Subcutaneous abdominal adipose tissue (tissue), 5 donors: Measurements from ENCODE around the gene SLC13A5.

Experiments used
- H3K27ac ChIP-seq: one replicate; pipeline ENCODE4 v1.7.0; 2013; ENCODE audit warnings: low read depth, mild to moderate bottlenecking, inconsistent platforms, low read length, moderate library complexity
- H3K27me3 ChIP-seq, 5 donors: one replicate each; pipeline ENCODE4 v1.7.0; 2013; ENCODE audit warnings: low read length in 5 of 5, inconsistent platforms in 1 of 5; ENCODE audit not compliant: control insufficient read depth in 5 of 5, insufficient read depth in 4 of 5
- H3K36me3 ChIP-seq, 5 donors: one replicate each; pipeline ENCODE4 v1.7.0; 2013; ENCODE audit warnings: low read length in 5 of 5; ENCODE audit not compliant: control insufficient read depth in 5 of 5, insufficient read depth in 5 of 5
- H3K4me1 ChIP-seq, 5 donors: one replicate each; pipeline ENCODE4 v1.7.0; 2013; ENCODE audit warnings: low read length in 5 of 5, mild to moderate bottlenecking in 3 of 5, moderate library complexity in 1 of 5; ENCODE audit not compliant: control insufficient read depth in 5 of 5, insufficient read depth in 5 of 5
- H3K4me3 ChIP-seq, 5 donors: one replicate each; pipeline ENCODE4 v1.7.0; 2013; ENCODE audit warnings: low read length in 5 of 5, low read depth in 1 of 5
- H3K9ac ChIP-seq, 5 donors: one replicate each; pipeline ENCODE4 v1.7.0; 2013; ENCODE audit warnings: low read length in 5 of 5, mild to moderate bottlenecking in 4 of 5, moderate library complexity in 3 of 5
- H3K9me3 ChIP-seq, 5 donors: one replicate each; pipeline ENCODE4 v1.7.0; 2013; ENCODE audit warnings: low read length in 5 of 5; ENCODE audit not compliant: control insufficient read depth in 5 of 5
- donor health status: healthy.
- donor health status: healthy.
- donor health status: healthy.
- donor health status: healthy.
- donor health status: healthy.

Gene SLC13A5

DNA sequence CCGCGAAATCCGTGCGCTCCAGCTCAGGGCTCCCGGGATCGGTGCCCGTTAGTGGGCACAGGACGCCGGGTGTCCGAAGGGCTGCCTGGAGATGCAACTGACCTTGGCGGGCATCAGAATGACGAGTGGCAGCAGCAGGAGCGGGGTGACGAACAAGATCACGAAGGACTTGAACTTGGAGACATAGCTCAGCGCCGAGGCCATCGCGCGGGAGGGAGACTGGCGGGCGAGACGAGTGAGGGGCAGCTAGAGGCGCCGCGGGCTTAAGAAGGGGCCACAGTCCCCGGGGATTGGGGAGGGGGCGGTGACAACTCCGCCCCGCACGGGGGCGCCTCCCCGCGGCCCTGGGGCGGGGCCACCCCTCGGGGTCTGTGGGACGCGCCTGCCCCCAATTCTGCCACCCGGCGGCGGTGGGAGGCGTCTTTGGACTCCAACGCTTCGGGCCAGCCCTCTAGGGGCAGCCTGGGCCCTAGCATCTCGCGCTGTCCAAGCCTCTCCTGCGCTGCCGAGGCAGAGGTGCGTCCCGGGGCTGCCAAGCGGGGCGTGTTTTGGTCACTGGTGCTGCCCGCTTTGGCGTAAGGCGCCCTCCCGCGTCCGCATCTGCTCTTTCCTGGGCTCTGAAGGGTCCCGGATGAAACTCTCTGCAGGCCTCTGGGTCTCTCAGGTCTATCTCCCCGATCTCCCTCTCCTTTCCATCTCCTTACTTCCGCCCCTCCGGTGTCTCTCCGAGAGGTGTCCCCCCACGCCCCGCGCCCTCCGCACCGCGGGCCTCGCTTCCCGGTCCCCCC, at the start of gene SLC13A5:
SLC13A5 (minus strand) TSS at position 240 of the 788 bp plus-strand sequence; CDS start at position 204, 36 bp downstream.
- peak within 1 kb of the TSS in 3 of 5 donors; percentile 53 to 56 (median 56) for H3K4me3 ChIP-seq
- H3K27me3 ChIP-seq = peaks cover 19 to 24% (median 23%) of the 10 kb centered on the region in 5 donors
- H3K9me3 ChIP-seq = peaks cover 0 to 12% (median 4%) of the 10 kb centered on the region in 5 donors
- peak within 1 kb of the TSS in 1 of 5 donors; percentile 30 for H3K9ac ChIP-seq
- no peak within 1 kb of the TSS for H3K27ac ChIP-seq
- no peaks in the 10 kb centered on the region for H3K36me3 ChIP-seq
- H3K4me1 ChIP-seq = peaks cover 0 to 16% (median 14%) of the 10 kb centered on the region in 5 donors

GRCh38 chr17:6761779-6762178, 48.6 kb upstream of the SLC13A5 start:
- Histone ChIP-seq H3K27me3 (no peaks in the 10 kb centered on the region), H3K4me1 (peaks cover 0 to 24% (median 6%) of the 10 kb centered on the region in 5 donors), H3K36me3 (peaks cover 26 to 83% (median 73%) of the 10 kb centered on the region in 5 donors), H3K9me3 (peaks cover 0 to 11% (median 0%) of the 10 kb centered on the region in 5 donors), H3K9ac (no peak overlapping the region), H3K4me3 (no peak overlapping the region), H3K27ac (no peak overlapping the region)

DNA sequence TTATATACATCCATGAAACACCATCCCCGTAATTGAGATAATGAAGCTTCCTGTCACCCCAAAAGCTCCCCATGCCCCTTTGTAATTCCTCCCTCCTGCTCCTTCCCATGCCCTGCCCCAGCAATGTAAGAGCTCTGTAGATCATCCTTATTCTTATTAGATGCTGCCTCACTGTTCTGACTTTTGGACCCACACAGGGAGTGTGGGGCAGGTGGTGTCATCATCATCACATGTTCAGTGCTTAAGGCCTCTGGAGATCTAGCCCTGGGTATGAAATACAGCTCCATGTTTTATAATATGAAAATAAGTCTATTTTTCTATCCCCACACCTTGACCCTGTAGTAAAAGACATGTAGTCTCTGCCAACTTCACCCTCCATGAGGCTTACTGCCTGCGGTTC, 44.6 kb upstream of the SLC13A5 start:
- Histone ChIP-seq H3K4me3 (peak overlapping the region in 1 of 5 donors; percentile 98), H3K4me1 (peaks cover 2 to 53% (median 33%) of the 10 kb centered on the region in 5 donors), H3K9ac (no peak overlapping the region), H3K27me3 (no peaks in the 10 kb centered on the region), H3K9me3 (no peaks in the 10 kb centered on the region), H3K36me3 (peaks cover 0 to 47% (median 40%) of the 10 kb centered on the region in 5 donors), H3K27ac (no peak overlapping the region)

DNA sequence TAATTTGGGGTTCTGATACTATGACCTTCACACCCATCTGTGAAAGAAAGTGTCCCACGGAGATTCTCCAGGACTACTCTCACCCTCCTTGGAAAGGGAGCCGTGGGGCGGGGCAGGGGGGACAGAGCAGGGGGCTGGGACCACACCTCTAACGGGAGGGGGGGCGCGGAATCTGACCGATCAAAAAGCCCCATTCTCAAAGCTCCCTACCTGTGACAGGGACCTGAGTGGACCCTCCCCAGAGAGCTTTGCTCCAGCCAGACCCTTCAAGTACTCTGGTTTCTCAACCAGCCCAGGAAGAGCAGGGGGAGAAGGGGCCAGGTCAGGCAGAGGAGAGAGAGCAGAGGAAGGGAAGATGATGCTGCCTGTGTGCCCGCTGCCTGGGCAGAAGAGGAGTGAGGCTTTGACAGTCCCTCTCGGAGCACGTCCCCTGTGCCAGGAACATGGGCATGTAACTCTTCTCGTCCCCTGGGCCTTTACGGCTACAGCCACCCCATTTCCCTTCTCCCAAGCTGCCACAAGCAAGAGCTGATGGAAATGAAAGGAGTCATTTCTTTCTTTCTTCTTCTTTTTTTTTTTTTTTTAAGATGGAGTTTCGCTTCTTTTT, 43.4 kb upstream of the SLC13A5 start:
- Histone ChIP-seq H3K4me3 (peak overlapping the region; percentile 84 to 98 (median 89)), H3K27me3 (no peaks in the 10 kb centered on the region), H3K36me3 (peaks cover 0 to 34% (median 28%) of the 10 kb centered on the region in 5 donors), H3K27ac (peak overlapping the region; percentile 86), H3K4me1 (peaks cover 2 to 65% (median 45%) of the 10 kb centered on the region in 5 donors), H3K9me3 (no peaks in the 10 kb centered on the region), H3K9ac (peak overlapping the region; percentile 72 to 95 (median 84))

GRCh38 chr17:6755731-6756184, 42.6 kb upstream of the SLC13A5 start, which contains the start of gene XAF1:
Gene XAF1 (plus strand): TSS chr17:6756046. CDS start chr17:6756079, 33 bp downstream.
- Histone ChIP-seq H3K9ac (peak within 1 kb of the TSS; percentile 72 to 95 (median 84)), H3K36me3 (peaks cover 0 to 28% (median 23%) of the 10 kb centered on the region in 5 donors), H3K4me3 (peak within 1 kb of the TSS; percentile 84 to 98 (median 89)), H3K27me3 (no peaks in the 10 kb centered on the region), H3K27ac (peak within 1 kb of the TSS; percentile 86), H3K9me3 (no peaks in the 10 kb centered on the region), H3K4me1 (peaks cover 2 to 71% (median 46%) of the 10 kb centered on the region in 5 donors)

- peak overlapping the region; percentile 86 for H3K27ac ChIP-seq
These were observed 42.1 kb upstream of the SLC13A5 start for GRCh38 chr17:6755281-6755680.

DNA sequence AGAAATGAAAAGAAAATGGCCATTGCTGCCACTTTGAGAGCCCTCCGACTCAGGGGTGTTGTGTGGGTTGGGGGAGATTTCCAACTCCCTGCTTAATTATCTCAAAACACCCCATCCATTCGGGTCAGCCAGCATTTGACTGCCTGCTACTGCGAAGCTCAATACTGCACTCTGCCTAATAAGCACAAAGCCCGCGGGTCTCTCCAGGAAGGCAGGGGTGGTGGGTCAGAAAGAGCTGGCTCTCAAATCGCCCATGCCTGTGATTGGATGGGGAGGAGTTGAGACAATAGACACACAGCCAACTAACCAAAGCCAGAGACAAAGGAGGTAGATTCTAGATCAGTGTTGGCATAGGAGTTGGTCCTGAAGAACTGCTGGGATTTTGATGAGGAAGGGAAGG, 40.4 kb upstream of the SLC13A5 start:
- peak overlapping the region; percentile 81 for H3K27ac ChIP-seq
- peak overlapping the region in 1 of 5 donors; percentile 32 for H3K9ac ChIP-seq
- H3K9me3 ChIP-seq = no peaks in the 10 kb centered on the region
- H3K4me3 ChIP-seq = peak overlapping the region in 2 of 5 donors; percentile 6 to 25
- H3K27me3 ChIP-seq = no peaks in the 10 kb centered on the region
- H3K4me1 ChIP-seq = peaks cover 2 to 70% (median 46%) of the 10 kb centered on the region in 5 donors
- peaks cover 0 to 8% (median 5%) of the 10 kb centered on the region in 5 donors for H3K36me3 ChIP-seq

More at GRCh38 chr17:6755281-6755680, 42.1 kb upstream of the SLC13A5 start:
- Histone ChIP-seq H3K36me3 (peaks cover 0 to 24% (median 18%) of the 10 kb centered on the region in 5 donors), H3K27me3 (no peaks in the 10 kb centered on the region), H3K9ac (peak overlapping the region; percentile 72 to 95 (median 84)), H3K9me3 (no peaks in the 10 kb centered on the region), H3K4me1 (peaks cover 2 to 76% (median 46%) of the 10 kb centered on the region in 5 donors), H3K4me3 (peak overlapping the region; percentile 84 to 98 (median 89))

DNA sequence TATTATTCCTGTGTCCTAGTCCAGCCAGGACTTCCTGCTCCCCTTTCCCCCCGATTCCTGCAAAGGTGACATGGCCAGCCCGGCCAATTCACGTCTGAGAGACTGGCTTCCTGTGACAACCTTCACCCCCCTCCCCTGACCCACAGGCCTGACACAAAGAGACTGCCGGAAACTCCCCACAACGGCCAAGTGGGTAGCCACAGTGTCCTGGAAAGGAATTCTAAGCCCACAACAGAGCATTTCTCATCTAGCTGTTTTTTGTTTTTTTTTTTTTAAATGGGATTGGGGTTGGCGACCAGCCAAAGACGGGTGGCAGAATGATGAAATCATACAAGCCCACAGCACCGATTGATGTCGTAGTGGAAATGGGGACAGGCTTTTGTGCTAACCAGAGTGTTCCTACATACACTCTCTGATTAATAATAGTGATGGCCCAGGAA, 39.9 kb upstream of the SLC13A5 start:
- H3K27ac ChIP-seq = peak overlapping the region; percentile 81

GRCh38 chr17:6752068-6752909, 39.1 kb upstream of the SLC13A5 start:
- Histone ChIP-seq H3K4me3 (peak overlapping the region in 1 of 5 donors; percentile 13), H3K9me3 (no peaks in the 10 kb centered on the region), H3K4me1 (peaks cover 2 to 58% (median 45%) of the 10 kb centered on the region in 5 donors), H3K36me3 (no peaks in the 10 kb centered on the region), H3K27me3 (no peaks in the 10 kb centered on the region), H3K27ac (peak overlapping the region; percentile 81), H3K9ac (peak overlapping the region in 2 of 5 donors; percentile 26 to 42)

More for the DNA sequence above, 39.9 kb upstream of the SLC13A5 start:
- Histone ChIP-seq H3K36me3 (peaks cover 0 to 2% (median 2%) of the 10 kb centered on the region in 5 donors), H3K9ac (peak overlapping the region in 1 of 5 donors; percentile 42), H3K27me3 (no peaks in the 10 kb centered on the region), H3K4me3 (peak overlapping the region in 1 of 5 donors; percentile 13), H3K9me3 (no peaks in the 10 kb centered on the region), H3K4me1 (peaks cover 2 to 65% (median 46%) of the 10 kb centered on the region in 5 donors)
